ENCODE data around the gene MAP2K5. TPM values are rescaled to one million over a fixed set of nuclear protein-coding genes. Genes with fewer than 3 reads are reported as not detected.

The MAP2K5 gene
- total RNA-seq, 1 donor from 2014 or later, result 25.0 TPM

GRCh38 chr15:67579164-67579563 is 36.7 kb downstream of the MAP2K5 start:
- TF ChIP-seq, protein P1, sequence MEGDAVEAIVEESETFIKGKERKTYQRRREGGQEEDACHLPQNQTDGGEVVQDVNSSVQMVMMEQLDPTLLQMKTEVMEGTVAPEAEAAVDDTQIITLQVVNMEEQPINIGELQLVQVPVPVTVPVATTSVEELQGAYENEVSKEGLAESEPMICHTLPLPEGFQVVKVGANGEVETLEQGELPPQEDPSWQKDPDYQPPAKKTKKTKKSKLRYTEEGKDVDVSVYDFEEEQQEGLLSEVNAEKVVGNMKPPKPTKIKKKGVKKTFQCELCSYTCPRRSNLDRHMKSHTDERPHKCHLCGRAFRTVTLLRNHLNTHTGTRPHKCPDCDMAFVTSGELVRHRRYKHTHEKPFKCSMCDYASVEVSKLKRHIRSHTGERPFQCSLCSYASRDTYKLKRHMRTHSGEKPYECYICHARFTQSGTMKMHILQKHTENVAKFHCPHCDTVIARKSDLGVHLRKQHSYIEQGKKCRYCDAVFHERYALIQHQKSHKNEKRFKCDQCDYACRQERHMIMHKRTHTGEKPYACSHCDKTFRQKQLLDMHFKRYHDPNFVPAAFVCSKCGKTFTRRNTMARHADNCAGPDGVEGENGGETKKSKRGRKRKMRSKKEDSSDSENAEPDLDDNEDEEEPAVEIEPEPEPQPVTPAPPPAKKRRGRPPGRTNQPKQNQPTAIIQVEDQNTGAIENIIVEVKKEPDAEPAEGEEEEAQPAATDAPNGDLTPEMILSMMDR (IDR thresholded peaks at IDR 0.05; ENCODE audit: borderline replicate concordance), result no peak
- Histone ChIP-seq H3K36me3 (no peaks in the 10 kb centered on the region), H3K27me3 (ENCODE audit: low read depth) (no peaks in the 10 kb centered on the region), H3K4me3 (no peak overlapping the region), H3K27ac (replicated peaks) (no peak overlapping the region), H3K4me1 (no peaks in the 10 kb centered on the region), H3K9me3 (replicated peaks) (no peaks in the 10 kb centered on the region)
- intact Hi-C loops (cut with micrococcal nuclease), result no loop called here
- no peak for DNase-seq

- intact Hi-C loops (cut with micrococcal nuclease), result no loop called here
- H3K4me3 ChIP-seq, result no peak overlapping the region
- TF ChIP-seq, protein P1 (IDR thresholded peaks at IDR 0.05; ENCODE audit: borderline replicate concordance), result no peak
- no peak overlapping the region for H3K27ac ChIP-seq (replicated peaks)
- no peaks in the 10 kb centered on the region for H3K4me1 ChIP-seq
- H3K36me3 ChIP-seq, result no peaks in the 10 kb centered on the region
- DNase-seq, result no peak
- no peaks in the 10 kb centered on the region for H3K27me3 ChIP-seq (ENCODE audit: low read depth)
- no peaks in the 10 kb centered on the region for H3K9me3 ChIP-seq (replicated peaks)
These were observed 37.5 kb downstream of the MAP2K5 start for GRCh38 chr15:67579967-67580366.

- TF ChIP-seq, protein P1 (IDR thresholded peaks at IDR 0.05; ENCODE audit: borderline replicate concordance), result no peak
- DNase-seq, result no peak
These were observed 41.7 kb downstream of the MAP2K5 start for GRCh38 chr15:67584157-67584556.

DNA sequence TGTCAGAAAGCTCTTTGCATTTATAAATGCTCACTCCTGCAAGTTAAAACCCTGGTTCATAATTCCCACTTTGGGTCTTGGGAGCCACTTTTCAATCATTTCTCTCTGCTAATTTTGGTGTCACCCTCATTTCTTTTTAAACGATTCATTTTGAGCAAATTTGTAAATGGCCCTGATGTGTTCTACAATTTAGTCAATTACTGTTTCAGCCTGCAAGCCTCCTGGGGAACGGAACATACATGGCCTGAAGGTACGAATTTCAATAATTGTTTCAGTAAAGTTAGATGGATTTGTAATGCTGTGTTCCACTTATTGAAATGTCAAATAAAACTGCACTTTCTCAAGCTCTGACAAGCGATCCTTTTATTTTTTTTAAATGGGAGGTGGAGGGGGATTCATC is 43.2 kb downstream of the MAP2K5 start:
- no peak for DNase-seq
- TF ChIP-seq, protein P1 (IDR thresholded peaks at IDR 0.05; ENCODE audit: borderline replicate concordance), result no peak
- H3K4me3 ChIP-seq, result no peak overlapping the region
- no peaks in the 10 kb centered on the region for H3K27me3 ChIP-seq (ENCODE audit: low read depth)
- H3K36me3 ChIP-seq, result peaks cover 28% of the 10 kb centered on the region
- intact Hi-C loops (cut with micrococcal nuclease), result no loop called here
- no peaks in the 10 kb centered on the region for H3K4me1 ChIP-seq
- H3K9me3 ChIP-seq (replicated peaks), result no peaks in the 10 kb centered on the region
- H3K27ac ChIP-seq (replicated peaks), result no peak overlapping the region

More at GRCh38 chr15:67584157-67584556, 41.7 kb downstream of the MAP2K5 start:
- Histone ChIP-seq H3K27me3 (ENCODE audit: low read depth) (no peaks in the 10 kb centered on the region), H3K36me3 (peaks cover 25% of the 10 kb centered on the region), H3K27ac (replicated peaks) (no peak overlapping the region), H3K4me1 (no peaks in the 10 kb centered on the region), H3K4me3 (no peak overlapping the region), H3K9me3 (replicated peaks) (no peaks in the 10 kb centered on the region)
- intact Hi-C loops (cut with micrococcal nuclease), result no loop called here

DNA sequence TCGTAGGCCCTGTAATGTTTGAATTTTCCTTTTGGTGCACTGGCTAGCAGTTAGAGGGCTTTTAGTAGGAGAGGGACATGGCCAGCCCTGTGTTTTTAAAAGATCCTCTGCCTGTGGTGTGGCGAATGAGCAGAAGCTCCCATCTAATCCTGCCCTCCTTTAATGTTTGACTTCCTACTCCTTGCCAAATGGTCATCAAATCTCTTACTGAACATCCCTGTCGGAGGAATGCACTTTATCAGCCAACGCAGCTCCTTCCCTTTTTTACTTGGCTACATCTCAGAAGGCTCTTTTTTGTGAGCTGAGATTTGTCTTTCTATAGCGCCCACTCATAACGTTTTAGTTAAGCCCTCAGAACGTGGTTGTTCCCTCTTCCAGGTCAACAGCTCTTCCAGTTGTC is 44.8 kb downstream of the MAP2K5 start:
- no peak for DNase-seq
- Histone ChIP-seq H3K4me3 (no peak overlapping the region), H3K27me3 (ENCODE audit: low read depth) (no peaks in the 10 kb centered on the region), H3K27ac (replicated peaks) (no peak overlapping the region), H3K36me3 (peaks cover 38% of the 10 kb centered on the region), H3K9me3 (replicated peaks) (no peaks in the 10 kb centered on the region), H3K4me1 (no peaks in the 10 kb centered on the region)
- intact Hi-C loops (cut with micrococcal nuclease), result no loop called here
- TF ChIP-seq, protein P1 (IDR thresholded peaks at IDR 0.05; ENCODE audit: borderline replicate concordance), result no peak

GRCh38 chr15:67587754-67588153 is 45.3 kb downstream of the MAP2K5 start:
- Histone ChIP-seq H3K27me3 (ENCODE audit: low read depth) (no peaks in the 10 kb centered on the region), H3K4me1 (no peaks in the 10 kb centered on the region), H3K9me3 (replicated peaks) (no peaks in the 10 kb centered on the region), H3K4me3 (no peak overlapping the region), H3K36me3 (peaks cover 38% of the 10 kb centered on the region), H3K27ac (replicated peaks) (no peak overlapping the region)
- TF ChIP-seq, protein P1 (IDR thresholded peaks at IDR 0.05; ENCODE audit: borderline replicate concordance), result no peak
- DNase-seq, result no peak
- intact Hi-C loops (cut with micrococcal nuclease), result no loop called here

Data from left ventricle myocardium inferior (tissue), 1 donor.